WTC11 (cell line): ENCODE data around the gene TMEM175. TPM values are rescaled to one million over a fixed set of nuclear protein-coding genes. Genes with fewer than 3 reads are reported as not detected.

Experiments
- ATAC-seq: fragments of 200-7000 bp; cut with Tn5 transposase; 2 replicates; pipeline ENCODE4 v1.10.0; 2021; ENCODE audit warnings: mild to moderate bottlenecking, moderate library complexity
- CTCF ChIA-PET: fragments of 300-600 bp; sonication (Branson Sonifier 250); formaldehyde crosslinking; loops from one replicate; lab custom pipeline; 2021; ENCODE audit warnings: antibody characterized with exemption; lab: Charles Lee
- POLR2A ChIA-PET: fragments of 350-600 bp; sonication (Branson Sonifier 250); formaldehyde crosslinking; loops from one replicate; lab custom pipeline; 2021; ENCODE audit warnings: antibody characterized with exemption; lab: Charles Lee
- DNase-seq: peaks from one replicate; pipeline ENCODE4 v3.0.0; 2021; ENCODE audit warnings: low spot score
- H3K27ac Mint-ChIP-seq: 2 replicates; pipeline ENCODE4 v1.8.0; 2021; ENCODE audit warnings: mixed read lengths
- H3K27me3 Mint-ChIP-seq: 2 replicates; pipeline ENCODE4 v1.8.0; 2021; ENCODE audit warnings: low read depth, mild to moderate bottlenecking, moderate library complexity, mixed read lengths
- H3K36me3 Mint-ChIP-seq: 2 replicates; pipeline ENCODE4 v1.8.0; 2021; ENCODE audit warnings: mixed read lengths
- H3K4me1 Mint-ChIP-seq: 2 replicates; pipeline ENCODE4 v1.8.0; 2022; ENCODE audit warnings: mixed read lengths
- H3K4me3 Mint-ChIP-seq: 2 replicates; pipeline ENCODE4 v1.8.0; 2021; ENCODE audit warnings: mild to moderate bottlenecking, moderate library complexity, mixed read lengths
- H3K9me3 Mint-ChIP-seq: 2 replicates; pipeline ENCODE4 v1.8.0; 2021; ENCODE audit warnings: mixed read lengths
- ATF1 ChIP-seq: sonication (generic); formaldehyde crosslinking; IDR thresholded peaks from 2 replicates; pipeline ENCODE4 v1.8.1; 2023; ENCODE audit warnings: mild to moderate bottlenecking, moderate library complexity, missing genetic modification reagents
- ATF2 ChIP-seq: sonication (generic); formaldehyde crosslinking; IDR thresholded peaks from 2 replicates; pipeline ENCODE4 v1.8.1; 2022; ENCODE audit warnings: low read depth, missing genetic modification reagents, borderline replicate concordance
- ATF3 ChIP-seq: sonication (generic); formaldehyde crosslinking; conservative IDR thresholded peaks from 2 replicates; pipeline ENCODE4 v1.8.1; 2022; ENCODE audit warnings: mild to moderate bottlenecking, missing genetic modification reagents
- CTCF ChIP-seq: fragments of 200-600 bp; IDR thresholded peaks from 2 replicates; pipeline ENCODE4 v1.8.0; 2022; ENCODE audit warnings: antibody characterized with exemption
- E2F4 ChIP-seq: sonication (generic); formaldehyde crosslinking; IDR thresholded peaks from 2 replicates; pipeline ENCODE4 v1.8.1; 2022; ENCODE audit warnings: low read depth, mild to moderate bottlenecking, moderate library complexity, missing genetic modification reagents, borderline replicate concordance
- FOXJ3 ChIP-seq: sonication (generic); formaldehyde crosslinking; IDR thresholded peaks from 2 replicates; pipeline ENCODE4 v1.9.0; 2021; ENCODE audit warnings: missing genetic modification reagents, mild to moderate bottlenecking, borderline replicate concordance
- FOXP1 ChIP-seq: sonication (generic); formaldehyde crosslinking; IDR thresholded peaks from 2 replicates; pipeline ENCODE4 v1.8.0; 2022; ENCODE audit warnings: missing genetic modification reagents, mild to moderate bottlenecking, moderate library complexity, borderline replicate concordance
- GRHL2 ChIP-seq: fragments of 250-450 bp; sonication (Bioruptor Pico); IDR thresholded peaks from 2 replicates; pipeline ENCODE4 v1.8.0; 2022; ENCODE audit warnings: mild to moderate bottlenecking, moderate library complexity; ENCODE audit not compliant: insufficient replicate concordance, severe bottlenecking
- IRF1 ChIP-seq: sonication (generic); formaldehyde crosslinking; IDR thresholded peaks from 2 replicates; pipeline ENCODE4 v1.8.0; 2023; ENCODE audit warnings: missing genetic modification reagents
- IRF2 ChIP-seq: sonication (generic); formaldehyde crosslinking; IDR thresholded peaks from 2 replicates; pipeline ENCODE4 v1.8.0; 2022; ENCODE audit warnings: low read depth, missing genetic modification reagents, borderline replicate concordance
- JAZF1 ChIP-seq: fragments of 250-450 bp; sonication (Bioruptor Pico); IDR thresholded peaks from 2 replicates; pipeline ENCODE4 v1.9.0; 2021; ENCODE audit warnings: moderate library complexity, mild to moderate bottlenecking, inconsistent platforms
- MXD4 ChIP-seq: fragments of 250-450 bp; sonication (Bioruptor Pico); IDR thresholded peaks from 2 replicates; pipeline ENCODE4 v1.8.0; 2021; ENCODE audit warnings: mild to moderate bottlenecking, moderate library complexity, borderline replicate concordance
- MYBL2 ChIP-seq: sonication (generic); formaldehyde crosslinking; IDR thresholded peaks from 2 replicates; pipeline ENCODE4 v1.8.1; 2023; ENCODE audit warnings: mild to moderate bottlenecking, moderate library complexity, missing genetic modification reagents
- NFATC4 ChIP-seq: fragments of 250-450 bp; sonication (Bioruptor Pico); IDR thresholded peaks from 2 replicates; pipeline ENCODE4 v1.9.0; 2021; ENCODE audit warnings: mild to moderate bottlenecking
- NFE2L1 ChIP-seq: sonication (generic); formaldehyde crosslinking; IDR thresholded peaks from 2 replicates; pipeline ENCODE4 v1.8.1; 2023; ENCODE audit warnings: missing genetic modification reagents
- NR1H2 ChIP-seq: sonication (generic); formaldehyde crosslinking; IDR thresholded peaks from 2 replicates; pipeline ENCODE4 v1.9.0; 2021; ENCODE audit warnings: mild to moderate bottlenecking, moderate library complexity, missing genetic modification reagents
- NR3C1 ChIP-seq: sonication (generic); formaldehyde crosslinking; conservative IDR thresholded peaks from 2 replicates; pipeline ENCODE4 v1.8.1; 2023; ENCODE audit warnings: low read depth, mild to moderate bottlenecking, missing genetic modification reagents
- SMAD3 ChIP-seq: sonication (generic); formaldehyde crosslinking; IDR thresholded peaks from 2 replicates; pipeline ENCODE4 v1.8.0; 2022; ENCODE audit warnings: missing genetic modification reagents, mild to moderate bottlenecking, borderline replicate concordance
- STAT6 ChIP-seq: sonication (generic); formaldehyde crosslinking; conservative IDR thresholded peaks from 2 replicates; pipeline ENCODE4 v1.8.1; 2023; ENCODE audit warnings: mild to moderate bottlenecking, low read depth, missing genetic modification reagents, moderate library complexity
- TCF7 ChIP-seq: sonication (generic); formaldehyde crosslinking; IDR thresholded peaks from 2 replicates; pipeline ENCODE4 v1.8.0; 2022; ENCODE audit warnings: mild to moderate bottlenecking, low read depth, missing genetic modification reagents, moderate library complexity
- TEAD1 ChIP-seq: sonication (generic); formaldehyde crosslinking; IDR thresholded peaks from 2 replicates; pipeline ENCODE4 v1.8.0; 2022; ENCODE audit warnings: mild to moderate bottlenecking, missing genetic modification reagents
- ZMAT4 ChIP-seq: fragments of 250-450 bp; sonication (Bioruptor Pico); IDR thresholded peaks from 2 replicates; pipeline ENCODE4 v1.9.0; 2021; ENCODE audit warnings: mild to moderate bottlenecking
- ZNF219 ChIP-seq: sonication (generic); formaldehyde crosslinking; IDR thresholded peaks from 2 replicates; pipeline ENCODE4 v1.8.0; 2023; ENCODE audit warnings: missing genetic modification reagents, mild to moderate bottlenecking, borderline replicate concordance
- ZNF232 ChIP-seq: sonication (generic); formaldehyde crosslinking; IDR thresholded peaks from 2 replicates; pipeline ENCODE4 v1.8.0; 2022; ENCODE audit warnings: mild to moderate bottlenecking, missing genetic modification reagents
- ZNF396 ChIP-seq: fragments of 250-450 bp; sonication (Bioruptor Pico); IDR thresholded peaks from 2 replicates; pipeline ENCODE4 v1.8.0; 2021; ENCODE audit warnings: mild to moderate bottlenecking, moderate library complexity, borderline replicate concordance
- ZNF671 ChIP-seq: fragments of 250-450 bp; sonication (Bioruptor Pico); IDR thresholded peaks from 2 replicates; pipeline ENCODE4 v1.8.0; 2021; ENCODE audit warnings: mild to moderate bottlenecking
- total RNA-seq: library from RNA; stranded (reverse); gene quantifications from 3 replicates; pipeline ENCODE4 v1.2.3, GENCODE V29; 2021

TMEM175 gene
- total RNA-seq, 1 experiment from 2014 or later = 9.2 TPM

GRCh38 chr4:887034-887763 is 45.1 kb upstream of the TMEM175 start:
- Mint-ChIP-seq H3K4me3 (no peak overlapping the region), H3K9me3 (peaks cover 11% of the 10 kb centered on the region), H3K27ac (peak overlapping the region; percentile 59), H3K36me3 (peaks cover 20% of the 10 kb centered on the region), H3K27me3 (no peaks in the 10 kb centered on the region), H3K4me1 (no peaks in the 10 kb centered on the region)
- POLR2A ChIA-PET = no interaction called here
- DNase-seq = no peak
- CTCF ChIA-PET = no interaction called here
- no peak for TF ChIP-seq ATF3
- TF ChIP-seq E2F4 (CRISPR knock-in tag) = peak; percentile 44; the same call in 1 of the 2 replicates
- TF ChIP-seq FOXP1 (CRISPR knock-in tag) = peak; percentile 64; the same call in 1 of the 2 replicates
- no peak for TF ChIP-seq IRF2
- no peak for TF ChIP-seq JAZF1 (CRISPR knock-in tag)
- no peak for TF ChIP-seq MYBL2
- TF ChIP-seq MXD4 (CRISPR knock-in tag) = no peak
- TF ChIP-seq NR3C1 (CRISPR knock-in tag) = no peak
- TF ChIP-seq FOXJ3 (CRISPR knock-in tag) = no peak
- TF ChIP-seq GRHL2 = no peak
- no peak for TF ChIP-seq ZNF396 (CRISPR knock-in tag)
- no peak for TF ChIP-seq ATF2 (CRISPR knock-in tag)
- TF ChIP-seq TEAD1 = no peak
- no peak for TF ChIP-seq SMAD3 (CRISPR knock-in tag)
- no peak for TF ChIP-seq IRF1 (CRISPR knock-in tag)
- TF ChIP-seq TCF7 (CRISPR knock-in tag) = 0 out of 2 replicates have a peak, but pooled peaks have one; percentile 52
- no peak for TF ChIP-seq NFE2L1
- no peak for TF ChIP-seq ZNF232 (CRISPR knock-in tag)
- TF ChIP-seq ZNF219 (CRISPR knock-in tag) = no peak
- no peak for TF ChIP-seq NR1H2 (CRISPR knock-in tag)
- no peak for TF ChIP-seq ZNF671
- ATAC-seq = no peak

GRCh38 chr4:888029-888428 is 44.2 kb upstream of the TMEM175 start:
- H3K4me3 Mint-ChIP-seq = no peak overlapping the region
- no peaks in the 10 kb centered on the region for H3K27me3 Mint-ChIP-seq
- DNase-seq (no peak), ATAC-seq (no peak)
- H3K4me1 Mint-ChIP-seq = no peaks in the 10 kb centered on the region
- peaks cover 11% of the 10 kb centered on the region for H3K9me3 Mint-ChIP-seq
- ChIA-PET CTCF (no interaction called here), POLR2A (no interaction called here)
- peaks cover 20% of the 10 kb centered on the region for H3K36me3 Mint-ChIP-seq
- peak overlapping the region; percentile 59 for H3K27ac Mint-ChIP-seq
- TF ChIP-seq FOXP1 (CRISPR knock-in tag) (no peak), ATF1 (CRISPR knock-in tag) (no peak), NFATC4 (CRISPR knock-in tag) (no peak), STAT6 (no peak), ZMAT4 (CRISPR knock-in tag) (no peak), CTCF (no peak)
